ENCODE data around the gene CLTB.

Gene CLTB

GRCh38 chr5:176350416-176350815 lies 65.9 kb downstream of the CLTB start:
- no peak for DNase-seq (ENCODE audit: low read depth)
- TF ChIP-seq, protein P1, sequence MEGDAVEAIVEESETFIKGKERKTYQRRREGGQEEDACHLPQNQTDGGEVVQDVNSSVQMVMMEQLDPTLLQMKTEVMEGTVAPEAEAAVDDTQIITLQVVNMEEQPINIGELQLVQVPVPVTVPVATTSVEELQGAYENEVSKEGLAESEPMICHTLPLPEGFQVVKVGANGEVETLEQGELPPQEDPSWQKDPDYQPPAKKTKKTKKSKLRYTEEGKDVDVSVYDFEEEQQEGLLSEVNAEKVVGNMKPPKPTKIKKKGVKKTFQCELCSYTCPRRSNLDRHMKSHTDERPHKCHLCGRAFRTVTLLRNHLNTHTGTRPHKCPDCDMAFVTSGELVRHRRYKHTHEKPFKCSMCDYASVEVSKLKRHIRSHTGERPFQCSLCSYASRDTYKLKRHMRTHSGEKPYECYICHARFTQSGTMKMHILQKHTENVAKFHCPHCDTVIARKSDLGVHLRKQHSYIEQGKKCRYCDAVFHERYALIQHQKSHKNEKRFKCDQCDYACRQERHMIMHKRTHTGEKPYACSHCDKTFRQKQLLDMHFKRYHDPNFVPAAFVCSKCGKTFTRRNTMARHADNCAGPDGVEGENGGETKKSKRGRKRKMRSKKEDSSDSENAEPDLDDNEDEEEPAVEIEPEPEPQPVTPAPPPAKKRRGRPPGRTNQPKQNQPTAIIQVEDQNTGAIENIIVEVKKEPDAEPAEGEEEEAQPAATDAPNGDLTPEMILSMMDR (IDR thresholded peaks at IDR 0.05; ENCODE audit: low read depth, low read length, missing control alignments): no peak
- H3K4me3 ChIP-seq (ENCODE audit: low read depth, low read length): no peak overlapping the region

- DNase-seq (ENCODE audit: low read depth): no peak
- TF ChIP-seq, protein P1 (IDR thresholded peaks at IDR 0.05; ENCODE audit: low read depth, low read length, missing control alignments): no peak
- no peak overlapping the region for H3K4me3 ChIP-seq (ENCODE audit: low read depth, low read length)
Observed at GRCh38 chr5:176342766-176343458, 73.4 kb downstream of the CLTB start.

Measured in GM12864 (cell line).